Stimulated activated CD4-positive, alpha-beta T cell treated with anti-CD3 and anti-CD28 coated beads, Interleukin-12 subunit alpha, Interleukin-12 subunit beta, amount 100 ng/mL, for 48 hours (primary cell): ENCODE results near the gene IHH.

Experiments used
- DNase-seq, 3 donors: peaks; one replicate each; pipeline ENCODE4 v3.0.0-alpha.2; 2020; ENCODE audit warnings: low read depth in 2 of 3, low spot score in 1 of 3

Gene IHH

DNA sequence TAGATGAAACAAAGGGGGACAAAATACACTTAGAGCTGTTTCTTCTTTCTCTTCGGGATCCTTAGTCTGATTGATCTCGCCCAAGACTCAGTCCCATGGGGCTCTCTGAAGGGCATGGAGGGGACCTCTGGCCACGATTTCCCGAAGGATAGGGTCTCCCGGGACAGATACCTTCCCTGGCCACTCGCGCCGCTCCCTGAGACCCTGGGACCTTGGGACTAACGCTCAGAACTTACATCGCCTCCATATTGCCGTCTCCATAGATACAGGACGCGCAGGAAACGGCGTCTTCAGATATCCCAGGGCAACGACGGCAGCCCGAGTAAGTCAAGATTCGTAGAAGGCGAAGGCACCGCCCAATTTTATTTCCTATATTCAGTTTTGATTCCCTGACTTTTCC lies 19.5 kb downstream of the IHH start, which contains the start of gene CFAP65:
Gene CFAP65, minus strand, starts transcription at position 265 of the 400 bp plus-strand sequence. CDS start 2,468 bp downstream, outside the sequence.
- DNase-seq, result peak in 1 of 3 donors; percentile 30

DNA sequence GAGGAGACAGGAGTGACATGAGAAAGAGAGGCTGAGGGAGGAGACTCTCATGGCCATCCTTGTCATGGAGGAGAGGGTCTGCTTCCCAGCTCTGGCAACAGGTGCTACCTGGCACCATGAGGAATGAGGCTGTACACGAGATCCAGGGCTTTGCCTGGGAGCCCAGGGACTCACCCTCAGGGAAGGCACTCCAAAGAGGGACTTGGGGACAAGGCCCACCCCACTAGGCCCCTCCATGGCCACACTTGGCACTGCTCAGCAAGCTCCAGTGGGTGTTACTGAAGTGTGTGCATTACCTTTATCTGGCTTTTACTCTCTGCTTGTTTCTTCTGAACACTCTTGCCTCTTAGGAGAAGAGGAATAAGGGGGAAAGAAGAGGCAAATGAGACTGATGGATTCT lies 22.1 kb downstream of the IHH start:
- DNase-seq, result no peak

GRCh38 chr2:219037783-219038499 lies 22.8 kb downstream of the IHH start:
- no peak for DNase-seq

DNA sequence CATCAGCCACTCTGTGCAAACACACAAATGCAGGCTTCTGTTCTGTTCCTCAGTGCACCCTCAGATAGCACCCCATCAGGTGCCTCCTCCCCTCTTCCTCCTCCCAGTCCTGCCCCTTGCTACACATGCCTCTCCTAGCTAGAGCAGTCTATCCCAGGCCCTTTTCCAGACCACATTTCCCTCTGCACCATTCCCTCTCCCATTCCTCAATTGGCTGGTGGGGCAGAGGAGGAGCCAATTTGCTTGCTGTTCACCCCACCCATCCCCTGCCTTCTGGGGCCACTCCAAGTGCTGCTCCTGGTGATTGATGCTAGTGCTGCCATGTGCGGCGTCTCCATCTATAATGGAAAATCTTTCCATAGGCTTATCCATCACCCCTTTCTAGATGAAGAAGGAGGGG lies 24.8 kb downstream of the IHH start:
- no peak for DNase-seq

- no peak for DNase-seq
Observed at GRCh38 chr2:219034823-219035222, 25.9 kb downstream of the IHH start.

GRCh38 chr2:219032051-219032745 lies 28.5 kb downstream of the IHH start:
- no peak for DNase-seq

GRCh38 chr2:219031005-219031738 lies 29.5 kb downstream of the IHH start:
- no peak for DNase-seq

- DNase-seq, result no peak
Observed at GRCh38 chr2:219030177-219030940, 30.4 kb downstream of the IHH start.

GRCh38 chr2:219029829-219030165 lies 30.9 kb downstream of the IHH start:
- DNase-seq, result peak; percentile 60 to 72 (median 65)

GRCh38 chr2:219028996-219029828 lies 31.5 kb downstream of the IHH start:
- DNase-seq, result no peak

DNA sequence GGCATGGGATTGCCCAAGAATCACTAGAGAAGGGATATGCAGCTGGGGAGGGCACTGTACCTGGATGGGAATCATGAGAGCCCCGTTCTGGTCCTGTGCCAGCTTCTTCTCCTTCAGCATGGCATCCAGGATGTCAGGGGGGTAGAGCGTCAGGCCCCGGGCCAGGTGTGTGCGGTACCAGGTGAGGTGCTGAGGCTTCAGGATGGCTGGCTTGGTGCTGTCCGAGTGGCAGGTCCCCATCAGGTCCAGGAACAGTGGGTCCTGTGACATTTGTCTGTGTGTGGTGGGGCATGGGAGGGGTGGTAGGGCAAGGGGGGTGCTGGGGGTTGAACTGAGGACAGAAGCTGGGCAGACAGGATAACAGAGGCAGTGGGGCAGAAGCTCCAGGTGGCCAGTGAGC lies 32.6 kb downstream of the IHH start:
- no peak for DNase-seq

- no peak for DNase-seq
Observed at GRCh38 chr2:219027511-219028055, 33.1 kb downstream of the IHH start.

DNA sequence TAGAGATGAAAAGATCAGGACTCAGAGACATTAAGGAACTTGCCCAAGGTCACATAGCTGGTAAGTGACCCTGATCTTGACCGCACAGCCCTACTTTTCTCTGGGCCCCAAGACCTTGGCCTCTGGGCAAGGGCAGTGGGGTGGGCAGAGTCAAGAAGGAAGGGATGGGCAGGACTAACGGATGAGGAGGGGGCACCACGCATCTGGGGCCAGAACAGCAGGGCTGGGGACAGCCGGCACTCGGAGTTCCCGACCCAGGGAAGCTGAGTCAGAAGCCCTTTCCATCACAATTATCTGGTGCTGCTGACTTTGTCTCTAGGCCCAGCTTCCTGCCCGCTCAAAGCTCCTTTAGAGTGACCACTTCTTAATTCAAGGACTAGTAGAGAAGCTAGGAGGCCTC lies 33.8 kb downstream of the IHH start:
- no peak for DNase-seq

- DNase-seq, result no peak
Observed at GRCh38 chr2:219025637-219026585, 34.8 kb downstream of the IHH start.

DNA sequence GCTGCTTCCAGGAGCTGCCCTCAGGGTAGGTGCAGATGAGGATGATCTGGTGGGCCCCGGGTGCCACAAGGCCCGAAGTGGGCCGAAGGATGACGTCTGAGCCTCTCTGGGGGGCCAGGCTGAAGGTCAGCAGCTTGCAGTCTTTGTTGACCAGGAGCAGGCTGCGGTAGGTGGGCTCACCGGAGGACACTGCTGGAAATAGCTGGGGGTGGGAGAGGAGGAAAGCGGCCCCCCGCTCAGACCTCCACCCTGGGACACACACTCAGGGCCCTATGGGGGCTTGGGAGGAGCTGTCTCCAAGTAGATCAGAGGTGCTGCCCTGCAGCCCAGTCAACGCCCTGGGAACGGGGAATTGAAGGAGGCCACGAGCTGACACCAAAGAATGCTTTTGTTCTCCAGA lies 36.7 kb downstream of the IHH start:
- DNase-seq, result no peak

- DNase-seq, result no peak
Observed at GRCh38 chr2:219023045-219023605, 37.6 kb downstream of the IHH start.

- DNase-seq, result no peak
Observed at GRCh38 chr2:219022616-219023015, 38.1 kb downstream of the IHH start.

DNA sequence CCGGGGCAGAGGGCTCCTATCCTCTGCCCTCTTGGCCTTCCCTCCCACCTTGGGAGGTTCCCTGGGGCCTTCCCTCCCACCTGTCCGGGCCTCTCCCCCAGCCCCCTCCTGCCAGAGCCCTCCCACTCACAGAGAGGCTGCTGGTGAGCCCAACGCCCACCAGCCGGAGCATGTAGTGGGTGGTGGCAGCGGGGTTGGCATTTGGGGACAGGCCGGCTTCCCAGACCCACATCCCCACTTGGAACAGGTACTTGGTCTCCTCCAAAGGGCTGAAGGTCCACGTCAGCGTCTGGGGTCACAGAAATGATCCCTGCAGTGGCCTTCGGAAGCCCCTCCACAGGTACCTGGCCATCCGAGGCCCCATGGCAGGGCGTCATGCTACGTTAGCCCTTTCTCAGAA lies 38.7 kb downstream of the IHH start:
- no peak for DNase-seq

DNA sequence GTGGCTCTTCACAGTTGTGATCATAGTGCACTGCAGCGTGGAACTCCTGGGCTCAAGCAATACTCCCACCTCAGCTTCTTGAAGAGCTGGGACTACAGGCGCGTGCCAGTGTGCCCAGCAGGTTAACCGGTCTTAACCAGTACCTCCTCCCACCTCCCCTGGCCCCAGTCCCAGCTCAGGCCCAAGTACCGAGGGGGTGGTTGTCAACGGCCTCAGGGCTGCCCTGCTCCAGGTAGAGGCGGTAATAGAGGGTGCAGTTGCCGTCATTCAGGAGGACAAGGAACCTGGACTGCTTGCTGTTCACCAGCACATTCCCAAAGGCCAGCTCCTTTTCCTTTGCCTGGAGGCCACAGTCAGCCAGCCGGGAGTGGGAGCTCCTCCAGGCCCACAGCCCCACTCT lies 39.1 kb downstream of the IHH start:
- no peak for DNase-seq
